Measurements from ENCODE around the gene GPRC5B.

GPRC5B gene

DNA sequence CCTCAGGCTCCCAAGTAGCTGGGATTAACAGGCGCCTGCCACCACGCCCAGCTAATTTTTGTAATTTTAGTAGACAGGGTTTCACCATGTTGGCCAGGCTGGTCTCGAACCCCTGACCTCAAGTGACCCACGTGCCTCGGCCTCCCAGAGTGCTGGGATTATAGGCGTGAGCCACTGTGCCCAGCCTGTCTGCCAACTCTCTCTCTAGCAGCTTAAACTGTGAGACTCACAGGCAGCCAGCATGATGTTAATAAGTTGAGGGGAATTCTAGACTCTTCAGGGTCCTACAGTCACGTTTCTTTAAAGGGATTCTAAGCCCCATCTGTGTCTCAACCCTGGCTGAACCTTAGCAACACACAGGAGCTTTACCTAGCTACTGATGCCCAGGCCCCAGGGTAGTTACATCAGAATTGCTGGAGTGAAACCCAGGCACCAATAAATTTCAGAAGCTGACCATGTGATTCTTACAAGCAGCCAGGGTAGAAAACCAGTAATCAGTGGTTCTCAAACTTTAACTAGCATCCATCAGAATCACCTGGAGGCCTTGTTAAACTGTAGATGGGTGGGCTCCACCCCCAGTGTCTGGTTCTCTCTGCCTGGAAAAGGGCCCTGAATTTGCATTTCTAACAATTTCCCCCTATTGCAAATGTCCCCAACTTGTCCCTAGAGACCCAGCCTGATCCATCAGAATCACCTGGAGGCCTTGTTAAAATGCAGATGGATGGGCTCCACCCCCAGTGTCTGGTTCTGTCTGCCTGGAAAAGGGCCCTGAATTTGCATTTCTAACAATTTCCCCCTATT is 30.7 kb downstream of the GPRC5B start:
- H3K27me3 Mint-ChIP-seq, result no peaks in the 10 kb centered on the region
- no peak for DNase-seq

DNA sequence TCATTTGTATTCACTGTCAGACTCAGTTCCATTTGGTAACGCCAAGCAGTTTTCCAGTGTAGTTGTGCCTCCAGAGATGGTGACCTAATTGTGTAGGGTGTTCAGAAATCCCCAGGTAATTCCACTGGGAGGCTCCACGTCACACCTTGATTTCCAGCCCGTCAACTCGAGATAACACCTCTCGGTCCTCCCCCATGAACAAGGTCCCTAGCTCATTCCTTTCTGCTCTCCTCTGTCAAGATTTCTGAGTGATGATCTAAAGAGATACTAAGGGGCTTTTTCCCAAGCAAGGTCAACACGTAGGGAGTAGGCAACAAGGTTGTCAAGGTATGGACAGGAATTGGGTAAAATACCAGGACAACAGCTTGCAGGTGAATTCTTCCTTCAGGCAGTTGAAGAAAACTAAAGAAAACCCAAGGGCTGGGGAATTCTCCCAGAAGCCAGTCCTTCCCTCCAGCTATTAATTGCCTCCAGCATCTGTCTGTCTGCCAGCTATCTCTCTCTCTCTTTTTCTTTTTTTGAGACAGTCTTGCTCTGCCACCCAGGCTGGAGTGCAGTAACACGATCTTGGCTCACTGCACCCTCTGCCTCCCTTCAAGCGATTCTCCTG is 31.4 kb downstream of the GPRC5B start:
- Mint-ChIP-seq H3K4me1 (peaks cover 0 to 6% of the 10 kb centered on the region in 2 donors), H3K27ac (no peak overlapping the region), H3K9me3 (no peaks in the 10 kb centered on the region), H3K36me3 (peaks cover 0 to 1% of the 10 kb centered on the region in 2 donors), H3K27me3 (no peaks in the 10 kb centered on the region), H3K4me3 (no peak overlapping the region)
- DNase-seq (no peak), ATAC-seq (replicated peaks) (no peak)

More for the DNA sequence above, 30.7 kb downstream of the GPRC5B start:
- H3K27ac Mint-ChIP-seq, result peak overlapping the region; percentile 71
- peaks cover 0 to 6% of the 10 kb centered on the region in 2 donors for H3K4me1 Mint-ChIP-seq
- H3K9me3 Mint-ChIP-seq, result no peaks in the 10 kb centered on the region
- H3K36me3 Mint-ChIP-seq, result peaks cover 0 to 1% of the 10 kb centered on the region in 2 donors
- no peak overlapping the region for H3K4me3 Mint-ChIP-seq
- ATAC-seq (replicated peaks), result peak in 1 of 2 donors; percentile 46

GRCh38 chr16:19851476-19851875 is 33.2 kb downstream of the GPRC5B start:
- H3K36me3 Mint-ChIP-seq, result peaks cover 0 to 1% of the 10 kb centered on the region in 2 donors
- H3K9me3 Mint-ChIP-seq, result no peaks in the 10 kb centered on the region
- ATAC-seq (replicated peaks) (no peak), DNase-seq (no peak)
- no peak overlapping the region for H3K27ac Mint-ChIP-seq
- H3K27me3 Mint-ChIP-seq, result no peaks in the 10 kb centered on the region
- no peak overlapping the region for H3K4me3 Mint-ChIP-seq
- H3K4me1 Mint-ChIP-seq, result peaks cover 0 to 6% of the 10 kb centered on the region in 2 donors

- no peak for DNase-seq
- Mint-ChIP-seq H3K9me3 (no peaks in the 10 kb centered on the region), H3K4me1 (peaks cover 0 to 6% of the 10 kb centered on the region in 2 donors), H3K36me3 (peaks cover 0 to 1% of the 10 kb centered on the region in 2 donors), H3K27ac (no peak overlapping the region), H3K4me3 (no peak overlapping the region), H3K27me3 (no peaks in the 10 kb centered on the region)
- no peak for ATAC-seq (replicated peaks)
Observed at GRCh38 chr16:19850131-19850817, 34.4 kb downstream of the GPRC5B start.

DNA sequence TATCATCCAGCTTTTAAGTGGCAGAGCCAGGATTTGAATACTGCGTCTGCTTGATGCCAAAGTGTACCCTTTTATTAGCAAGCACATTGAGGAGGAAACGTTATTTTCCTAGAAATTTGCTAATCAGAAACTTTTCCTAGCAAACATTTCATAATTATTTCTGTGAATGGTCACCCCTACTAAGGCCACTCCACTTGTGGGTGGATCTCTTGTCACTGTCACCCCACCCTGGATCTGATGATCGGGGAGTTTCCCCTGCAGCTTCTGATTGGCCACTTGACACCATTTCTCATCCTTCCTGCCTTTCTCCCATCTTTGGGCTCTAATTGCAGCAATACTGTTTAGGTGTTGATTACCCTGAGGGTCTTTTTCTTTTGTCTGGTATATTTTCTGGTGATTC is 35.9 kb downstream of the GPRC5B start:
- ATAC-seq (replicated peaks) (no peak), DNase-seq (no peak)
- Mint-ChIP-seq H3K4me1 (no peaks in the 10 kb centered on the region), H3K4me3 (no peak overlapping the region), H3K27ac (no peak overlapping the region), H3K36me3 (peaks cover 0 to 1% of the 10 kb centered on the region in 2 donors), H3K9me3 (no peaks in the 10 kb centered on the region), H3K27me3 (no peaks in the 10 kb centered on the region)

DNA sequence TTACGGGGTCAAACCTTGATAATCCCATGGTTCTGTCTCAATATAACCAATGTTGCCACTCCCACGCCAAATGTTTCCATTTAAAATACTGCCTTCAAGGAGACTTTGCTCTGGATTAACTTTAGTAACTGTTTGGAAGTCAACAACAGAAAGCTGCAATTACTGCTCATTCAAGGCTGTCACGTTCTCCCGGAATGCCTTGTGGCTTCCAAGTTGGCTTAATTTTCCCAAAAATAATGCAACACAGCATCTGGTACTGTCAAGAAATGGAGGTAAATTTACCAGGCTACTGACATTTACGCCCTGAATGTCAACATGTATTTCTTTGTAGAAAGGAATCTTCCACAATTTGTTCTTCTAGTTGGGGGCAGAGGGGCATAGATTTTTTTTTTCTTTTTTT is 38.2 kb downstream of the GPRC5B start:
- no peaks in the 10 kb centered on the region for H3K9me3 Mint-ChIP-seq

DNA sequence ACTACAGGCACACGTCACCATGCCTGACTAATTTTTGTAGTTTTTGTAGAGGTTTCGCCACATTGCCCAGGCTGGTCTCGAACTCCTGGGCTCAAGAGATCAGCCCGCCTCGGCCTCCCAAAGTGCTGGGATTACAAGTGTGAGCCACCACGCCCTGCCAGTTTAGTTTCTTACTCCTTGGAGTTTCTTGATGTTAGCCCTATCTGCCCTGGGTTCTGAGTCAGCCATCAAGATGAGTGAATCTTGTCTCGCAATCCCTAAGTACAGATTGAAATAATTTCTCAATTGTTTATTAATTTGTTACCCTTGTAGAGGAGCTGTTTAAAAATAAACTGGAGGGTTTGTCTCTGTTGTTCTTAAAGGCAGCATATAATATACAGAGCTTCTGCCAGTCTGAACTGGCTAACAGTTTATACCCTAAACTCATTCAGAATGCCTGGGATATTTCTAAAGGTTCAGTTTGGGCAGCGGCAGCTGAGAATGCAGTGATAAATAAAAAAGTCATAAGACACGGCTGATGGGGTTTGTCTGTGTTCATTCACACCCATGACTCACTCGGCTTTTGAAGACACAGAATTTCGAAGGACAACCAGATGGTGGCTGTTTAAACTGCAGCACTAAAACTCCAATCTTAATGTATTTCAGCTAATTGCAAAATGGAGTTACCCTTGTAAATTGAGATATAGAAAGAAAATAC is 39.6 kb downstream of the GPRC5B start:
- no peaks in the 10 kb centered on the region for H3K36me3 Mint-ChIP-seq
- H3K27ac Mint-ChIP-seq, result no peak overlapping the region
- ATAC-seq (replicated peaks), result no peak

More for the DNA sequence above, 38.2 kb downstream of the GPRC5B start:
- Mint-ChIP-seq H3K27ac (no peak overlapping the region), H3K4me3 (no peak overlapping the region), H3K36me3 (no peaks in the 10 kb centered on the region), H3K4me1 (no peaks in the 10 kb centered on the region), H3K27me3 (no peaks in the 10 kb centered on the region)
- ATAC-seq (replicated peaks) (no peak), DNase-seq (no peak)

GRCh38 chr16:19843371-19843770 is 41.3 kb downstream of the GPRC5B start:
- no peak for DNase-seq
- H3K4me3 Mint-ChIP-seq, result no peak overlapping the region

More for the DNA sequence above, 39.6 kb downstream of the GPRC5B start:
- no peak for DNase-seq
- no peaks in the 10 kb centered on the region for H3K4me1 Mint-ChIP-seq
- H3K27me3 Mint-ChIP-seq, result no peaks in the 10 kb centered on the region
- H3K9me3 Mint-ChIP-seq, result no peaks in the 10 kb centered on the region
- no peak overlapping the region for H3K4me3 Mint-ChIP-seq

GRCh38 chr16:19842426-19843157 is 42.1 kb downstream of the GPRC5B start:
- Mint-ChIP-seq H3K27ac (no peak overlapping the region), H3K4me3 (no peak overlapping the region), H3K36me3 (no peaks in the 10 kb centered on the region), H3K9me3 (no peaks in the 10 kb centered on the region), H3K27me3 (no peaks in the 10 kb centered on the region), H3K4me1 (no peaks in the 10 kb centered on the region)
- DNase-seq, result no peak
- ATAC-seq (replicated peaks), result no peak

More at GRCh38 chr16:19843371-19843770, 41.3 kb downstream of the GPRC5B start:
- Mint-ChIP-seq H3K27me3 (no peaks in the 10 kb centered on the region), H3K36me3 (no peaks in the 10 kb centered on the region), H3K27ac (no peak overlapping the region), H3K4me1 (no peaks in the 10 kb centered on the region), H3K9me3 (no peaks in the 10 kb centered on the region)
- ATAC-seq (replicated peaks), result no peak

DNA sequence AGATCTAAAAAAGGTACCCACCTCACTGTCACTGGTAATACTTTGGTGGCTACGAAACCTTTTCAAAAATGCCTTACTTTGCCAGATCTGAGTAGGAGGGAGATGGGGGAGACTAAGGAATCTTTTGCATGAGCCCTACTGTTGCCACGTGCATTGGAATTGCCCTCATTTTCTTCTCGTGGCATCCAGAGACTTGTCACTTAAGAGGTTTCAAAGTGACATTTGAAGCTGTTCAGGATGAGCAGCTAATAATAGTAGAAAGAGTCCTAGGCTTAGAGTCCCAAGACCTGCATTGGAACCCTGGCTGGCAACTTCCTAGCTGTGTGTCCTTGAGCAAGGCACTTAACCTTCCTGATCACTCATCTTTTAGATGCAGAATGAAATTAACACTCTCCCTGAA is 43.5 kb downstream of the GPRC5B start:
- Mint-ChIP-seq H3K9me3 (no peaks in the 10 kb centered on the region), H3K4me3 (no peak overlapping the region), H3K27me3 (no peaks in the 10 kb centered on the region), H3K4me1 (no peaks in the 10 kb centered on the region), H3K27ac (no peak overlapping the region), H3K36me3 (no peaks in the 10 kb centered on the region)
- ATAC-seq (replicated peaks) (no peak), DNase-seq (no peak)

- no peaks in the 10 kb centered on the region for H3K9me3 Mint-ChIP-seq
- no peaks in the 10 kb centered on the region for H3K36me3 Mint-ChIP-seq
- no peak overlapping the region for H3K27ac Mint-ChIP-seq
- no peak overlapping the region for H3K4me3 Mint-ChIP-seq
- DNase-seq, result no peak
- no peaks in the 10 kb centered on the region for H3K4me1 Mint-ChIP-seq
- no peaks in the 10 kb centered on the region for H3K27me3 Mint-ChIP-seq
- ATAC-seq (replicated peaks), result no peak
Observed at GRCh38 chr16:19840524-19841110, 44.0 kb downstream of the GPRC5B start.

DNA sequence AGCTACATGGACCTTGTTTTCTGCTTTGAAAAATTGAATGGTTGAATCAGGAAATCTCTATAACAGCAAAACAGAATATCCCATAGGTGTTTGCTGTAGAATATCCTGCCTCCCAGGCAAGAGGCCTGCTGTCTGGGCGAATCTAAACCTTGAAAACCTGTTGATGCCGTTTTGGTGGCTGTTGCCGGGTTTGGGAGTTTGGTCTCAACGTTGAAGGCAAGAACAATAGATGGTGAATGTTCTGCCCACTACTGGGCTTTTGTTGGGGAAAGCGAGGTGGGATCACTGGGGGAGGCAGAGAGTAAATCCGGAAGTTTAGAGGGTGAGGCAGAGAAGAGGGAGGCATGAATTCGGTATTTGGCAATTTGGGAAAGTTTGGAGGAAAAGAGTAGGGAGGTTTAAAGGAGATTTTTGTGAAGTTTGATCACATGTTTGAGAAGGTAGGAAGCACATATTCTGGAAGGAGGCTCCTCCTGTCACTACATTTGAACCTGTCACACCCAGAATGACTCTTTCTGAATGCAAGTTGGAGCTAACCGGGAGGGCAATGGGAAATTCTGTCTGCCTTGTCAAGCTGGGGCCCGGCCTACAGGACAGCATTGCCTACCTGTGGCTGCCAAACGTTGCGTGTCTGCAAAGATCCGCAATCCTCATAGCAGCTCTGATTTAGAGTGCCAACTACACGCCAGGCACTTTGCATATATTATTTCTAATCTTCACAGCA is 46.5 kb downstream of the GPRC5B start:
- Mint-ChIP-seq H3K9me3 (no peaks in the 10 kb centered on the region), H3K27me3 (no peaks in the 10 kb centered on the region), H3K27ac (no peak overlapping the region), H3K4me3 (no peak overlapping the region), H3K36me3 (no peaks in the 10 kb centered on the region), H3K4me1 (no peaks in the 10 kb centered on the region)
- no peak for ATAC-seq (replicated peaks)
- no peak for DNase-seq
